ENCODE measurements around the gene ENOX2.

Gene ENOX2

GRCh38 chrX:130834830-130835229 lies 68.2 kb downstream of the ENOX2 start:
- no peak for DNase-seq (ENCODE audit: low read depth)
- TF ChIP-seq, protein P1, sequence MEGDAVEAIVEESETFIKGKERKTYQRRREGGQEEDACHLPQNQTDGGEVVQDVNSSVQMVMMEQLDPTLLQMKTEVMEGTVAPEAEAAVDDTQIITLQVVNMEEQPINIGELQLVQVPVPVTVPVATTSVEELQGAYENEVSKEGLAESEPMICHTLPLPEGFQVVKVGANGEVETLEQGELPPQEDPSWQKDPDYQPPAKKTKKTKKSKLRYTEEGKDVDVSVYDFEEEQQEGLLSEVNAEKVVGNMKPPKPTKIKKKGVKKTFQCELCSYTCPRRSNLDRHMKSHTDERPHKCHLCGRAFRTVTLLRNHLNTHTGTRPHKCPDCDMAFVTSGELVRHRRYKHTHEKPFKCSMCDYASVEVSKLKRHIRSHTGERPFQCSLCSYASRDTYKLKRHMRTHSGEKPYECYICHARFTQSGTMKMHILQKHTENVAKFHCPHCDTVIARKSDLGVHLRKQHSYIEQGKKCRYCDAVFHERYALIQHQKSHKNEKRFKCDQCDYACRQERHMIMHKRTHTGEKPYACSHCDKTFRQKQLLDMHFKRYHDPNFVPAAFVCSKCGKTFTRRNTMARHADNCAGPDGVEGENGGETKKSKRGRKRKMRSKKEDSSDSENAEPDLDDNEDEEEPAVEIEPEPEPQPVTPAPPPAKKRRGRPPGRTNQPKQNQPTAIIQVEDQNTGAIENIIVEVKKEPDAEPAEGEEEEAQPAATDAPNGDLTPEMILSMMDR (conservative IDR thresholded peaks at IDR 0.05; ENCODE audit: low read depth, low read length), result no peak
- no peak overlapping the region for H3K4me3 ChIP-seq (ENCODE audit: low read length)

DNA sequence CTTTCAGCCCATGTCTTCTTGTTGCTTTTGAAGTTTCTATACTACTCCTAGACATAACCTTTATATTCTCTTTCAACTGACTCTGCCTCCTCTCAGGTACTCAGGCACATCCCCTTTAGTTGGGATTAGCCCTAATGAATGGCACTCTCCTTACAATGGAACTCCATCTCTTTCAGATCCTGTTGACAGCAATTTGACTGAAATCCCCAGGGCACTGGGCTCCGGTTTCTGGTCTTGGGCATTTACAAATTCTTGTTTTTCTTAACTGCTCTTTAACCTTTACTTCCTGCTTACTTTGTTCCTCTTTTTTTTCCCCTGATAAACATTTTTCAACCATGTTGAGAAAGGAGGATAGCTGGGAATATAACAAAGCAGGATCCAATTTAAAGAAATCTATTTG lies 68.9 kb downstream of the ENOX2 start:
- TF ChIP-seq, protein P1 (conservative IDR thresholded peaks at IDR 0.05; ENCODE audit: low read depth, low read length), result no peak
- DNase-seq (ENCODE audit: low read depth), result no peak
- H3K4me3 ChIP-seq (ENCODE audit: low read length), result no peak overlapping the region

DNA sequence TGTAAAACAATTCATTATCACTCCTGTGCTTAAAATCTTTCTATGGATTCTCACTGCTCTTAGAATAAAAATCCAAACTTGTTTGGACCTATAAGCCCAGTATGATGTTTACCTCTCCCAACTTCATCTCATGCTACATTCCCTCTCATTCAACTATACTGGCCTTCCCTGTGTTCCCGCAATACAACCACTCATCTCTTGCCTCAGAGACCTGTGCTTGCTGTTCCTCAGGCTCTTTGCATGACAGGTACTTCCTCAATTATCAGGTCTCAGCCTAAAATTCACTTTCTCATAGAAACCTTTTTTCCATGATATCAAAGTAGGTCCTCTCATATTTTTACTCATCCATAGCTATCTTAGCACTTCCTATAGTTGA lies 71.7 kb downstream of the ENOX2 start:
- DNase-seq (ENCODE audit: low read depth), result no peak
- H3K4me3 ChIP-seq (ENCODE audit: low read length), result no peak overlapping the region
- TF ChIP-seq, protein P1 (conservative IDR thresholded peaks at IDR 0.05; ENCODE audit: low read depth, low read length), result no peak

DNA sequence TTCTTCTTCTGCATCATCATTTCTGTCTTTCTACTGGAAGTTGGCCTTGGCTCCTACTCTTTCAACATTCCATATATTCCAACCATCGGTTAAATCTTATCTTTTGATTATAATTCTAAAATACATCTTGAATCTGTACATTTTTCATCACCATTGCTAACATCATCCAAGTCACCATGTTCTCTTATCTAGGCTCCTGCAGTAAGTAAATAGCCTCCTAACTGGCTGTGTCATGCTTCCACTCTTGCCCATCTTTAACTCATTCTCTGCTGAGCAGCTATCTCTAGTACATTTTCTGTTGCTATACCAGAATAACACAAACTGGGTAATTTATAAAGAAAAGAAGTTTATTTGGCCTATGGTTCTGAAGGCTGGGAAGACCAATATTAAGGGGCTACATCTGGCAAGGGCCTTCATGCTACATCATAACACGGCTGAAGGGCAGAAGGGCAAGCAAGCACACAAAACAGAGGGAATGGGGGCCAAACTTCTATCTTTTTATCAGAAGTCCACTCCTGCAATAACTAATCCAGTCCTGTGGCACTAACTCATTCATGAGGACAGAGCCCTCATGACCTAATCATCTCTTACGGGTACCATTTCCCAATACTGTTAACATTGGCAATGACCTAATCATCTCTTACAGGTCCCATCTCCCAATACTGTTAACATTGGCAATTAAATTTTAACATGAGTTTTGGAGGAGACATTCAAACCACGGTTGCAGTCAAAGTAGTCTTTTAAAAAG lies 72.2 kb downstream of the ENOX2 start:
- TF ChIP-seq, protein P1 (conservative IDR thresholded peaks at IDR 0.05; ENCODE audit: low read depth, low read length), result no peak

DNA sequence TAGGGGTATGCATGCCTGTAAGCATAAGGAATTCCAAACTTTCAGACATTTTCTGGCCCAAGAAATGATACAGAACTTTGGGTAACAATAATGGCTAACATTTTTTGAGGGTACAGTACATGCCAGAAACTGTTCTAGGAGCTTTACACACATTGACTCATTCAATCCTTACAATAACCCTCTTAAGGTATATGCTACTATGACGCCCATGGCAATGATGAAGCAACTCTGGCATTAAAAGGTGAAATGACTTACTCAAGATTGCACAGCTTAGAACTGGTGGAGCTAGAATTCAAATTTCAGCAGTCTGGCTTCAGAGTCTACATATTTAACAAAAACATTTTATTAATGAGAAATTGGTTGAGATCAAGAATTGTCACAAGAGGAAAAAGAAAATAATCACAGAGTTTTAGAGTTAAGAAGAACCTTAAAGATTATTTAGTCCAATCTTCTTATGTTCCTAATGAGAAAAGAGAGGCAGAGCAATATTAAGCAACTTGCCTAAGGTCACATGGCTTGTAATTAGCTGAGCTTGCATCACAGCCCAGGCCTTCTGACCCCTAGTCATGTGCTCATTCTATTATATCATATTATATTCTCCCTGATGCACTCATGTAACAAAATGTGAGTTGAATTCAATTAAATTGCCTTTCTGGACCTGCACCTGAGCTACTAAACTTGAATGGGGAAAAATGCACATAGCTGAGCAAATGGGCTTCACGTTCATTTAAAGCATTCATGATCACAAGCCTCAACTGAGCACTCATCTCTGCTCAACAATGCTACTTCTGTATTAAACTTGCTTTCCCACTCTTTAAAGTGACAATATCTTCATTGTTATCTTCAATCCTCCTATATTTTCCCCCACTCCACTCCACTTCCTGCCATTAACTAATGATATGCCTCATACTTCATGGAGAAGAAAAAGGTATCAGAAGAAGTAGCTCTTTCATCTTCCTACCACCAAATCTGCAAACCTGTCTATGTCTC lies 73.2 kb downstream of the ENOX2 start:
- TF ChIP-seq, protein P1 (conservative IDR thresholded peaks at IDR 0.05; ENCODE audit: low read depth, low read length), result no peak
- DNase-seq (ENCODE audit: low read depth), result no peak
- no peak overlapping the region for H3K4me3 ChIP-seq (ENCODE audit: low read length)

More for the DNA sequence above, 72.2 kb downstream of the ENOX2 start:
- H3K4me3 ChIP-seq (ENCODE audit: low read length), result no peak overlapping the region
- DNase-seq (ENCODE audit: low read depth), result no peak

DNA sequence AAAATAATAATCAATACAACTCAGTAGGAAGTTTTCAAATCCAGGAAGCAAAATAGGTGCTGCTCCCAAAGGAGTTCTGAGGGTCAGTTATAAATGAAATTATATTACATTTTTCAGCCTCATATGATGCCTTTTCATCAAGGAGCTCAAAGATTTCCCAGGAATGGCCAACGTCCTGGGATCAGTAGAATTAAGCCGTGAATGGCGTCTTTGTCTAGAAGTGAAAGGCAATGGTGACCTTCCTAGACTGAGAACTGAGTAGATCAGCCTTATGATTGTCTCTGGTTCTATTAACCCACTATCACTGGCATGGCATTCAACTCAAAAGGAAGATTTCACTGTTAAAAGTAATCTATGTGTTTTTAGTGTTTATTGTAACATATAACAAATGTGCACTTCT lies 74.4 kb downstream of the ENOX2 start:
- TF ChIP-seq, protein P1 (conservative IDR thresholded peaks at IDR 0.05; ENCODE audit: low read depth, low read length), result no peak
- DNase-seq (ENCODE audit: low read depth), result no peak
- H3K4me3 ChIP-seq (ENCODE audit: low read length), result no peak overlapping the region

All from retinal pigment epithelial cell (primary cell).